H9 (cell line): ENCODE data around the gene SIGLEC7. TPM values are rescaled to one million over a fixed set of nuclear protein-coding genes. Genes with fewer than 3 reads are reported as not detected.

Experiments
- DNase-seq: peaks from one replicate; pipeline ENCODE4 v3.0.0-alpha.2; 2017
- H2AFZ ChIP-seq: one replicate; pipeline ENCODE4 v1.6.1; 2013; ENCODE audit warnings: mild to moderate bottlenecking, low read length, control low read depth, moderate library complexity
- H2AK5ac ChIP-seq: 2 replicates; pipeline ENCODE4 v1.6.1; 2013; ENCODE audit warnings: low read length, control low read depth, mixed read lengths; ENCODE audit not compliant: insufficient read length
- H2BK120ac ChIP-seq: one replicate; pipeline ENCODE4 v1.6.1; 2013; ENCODE audit warnings: low read depth, mild to moderate bottlenecking, low read length, control low read depth, inconsistent platforms; ENCODE audit not compliant: poor library complexity, severe bottlenecking
- H2BK12ac ChIP-seq: 2 replicates; pipeline ENCODE4 v1.6.1; 2013; ENCODE audit warnings: low read length, control low read depth, mixed read lengths, low read depth; ENCODE audit not compliant: insufficient read length
- H2BK15ac ChIP-seq: 2 replicates; pipeline ENCODE4 v1.6.1; 2013; ENCODE audit warnings: low read depth, low read length, control low read depth
- H2BK20ac ChIP-seq: one replicate; pipeline ENCODE4 v1.6.1; 2013; ENCODE audit warnings: low read depth, mild to moderate bottlenecking, low read length, control low read depth, inconsistent platforms; ENCODE audit not compliant: poor library complexity, severe bottlenecking
- H2BK5ac ChIP-seq: 2 replicates; pipeline ENCODE4 v1.6.1; 2013; ENCODE audit warnings: low read length, control low read depth, mixed read lengths; ENCODE audit not compliant: insufficient read length
- H3K14ac ChIP-seq: 2 replicates; pipeline ENCODE4 v1.6.1; 2013; ENCODE audit warnings: low read length, control low read depth; ENCODE audit not compliant: insufficient read depth
- H3K18ac ChIP-seq: 2 replicates; pipeline ENCODE4 v1.6.1; 2013; ENCODE audit warnings: low read depth, mild to moderate bottlenecking, mixed read lengths, low read length, control low read depth; ENCODE audit not compliant: insufficient read length
- H3K23ac ChIP-seq: 2 replicates; pipeline ENCODE4 v1.6.1; 2013; ENCODE audit warnings: low read length, control low read depth, mixed read lengths, low read depth; ENCODE audit not compliant: insufficient read length
- H3K23me2 ChIP-seq: 2 replicates; pipeline ENCODE4 v1.6.1; 2013; ENCODE audit warnings: low read depth, mild to moderate bottlenecking, mixed read lengths, low read length, control low read depth; ENCODE audit not compliant: insufficient read length, poor library complexity, severe bottlenecking
- H3K27ac ChIP-seq: 2 replicates; pipeline ENCODE4 v1.5.1; 2013; ENCODE audit warnings: low read length, control low read depth, mixed read lengths, low read depth; ENCODE audit not compliant: insufficient read length
- H3K27me3 ChIP-seq: 2 replicates; pipeline ENCODE4 v1.6.1; 2013; ENCODE audit warnings: low read length, control low read depth, inconsistent platforms; ENCODE audit not compliant: insufficient read depth
- H3K4ac ChIP-seq: 2 replicates; pipeline ENCODE4 v1.6.1; 2013; ENCODE audit warnings: low read depth, mild to moderate bottlenecking, control low read depth, inconsistent platforms, low read length, moderate library complexity
- H3K4me1 ChIP-seq: 2 replicates; pipeline ENCODE4 v1.6.1; 2013; ENCODE audit warnings: low read length, control low read depth, inconsistent platforms; ENCODE audit not compliant: insufficient read depth
- H3K4me2 ChIP-seq: 2 replicates; pipeline ENCODE4 v1.6.1; 2013; ENCODE audit warnings: low read length, control low read depth, mixed read lengths; ENCODE audit not compliant: insufficient read length, insufficient read depth
- H3K56ac ChIP-seq: 2 replicates; pipeline ENCODE4 v1.6.1; 2013; ENCODE audit warnings: low read depth, mild to moderate bottlenecking, mixed read lengths, low read length, control low read depth; ENCODE audit not compliant: insufficient read length
- H3K79me1 ChIP-seq: 2 replicates; pipeline ENCODE4 v1.6.1; 2013; ENCODE audit warnings: low read depth, mild to moderate bottlenecking, moderate library complexity, low read length, control low read depth, inconsistent platforms; ENCODE audit not compliant: insufficient read depth, poor library complexity, severe bottlenecking
- H3K79me2 ChIP-seq: 2 replicates; pipeline ENCODE4 v1.6.1; 2013; ENCODE audit warnings: low read length, control low read depth, inconsistent platforms; ENCODE audit not compliant: insufficient read depth
- H3K9ac ChIP-seq: 2 replicates; pipeline ENCODE4 v1.6.1; 2013; ENCODE audit warnings: low read length, control low read depth, mixed read lengths; ENCODE audit not compliant: insufficient read length; ENCODE audit errors: extremely low read depth
- H3K9me3 ChIP-seq: one replicate; pipeline ENCODE4 v1.6.1; 2013; ENCODE audit warnings: low read depth, low read length, inconsistent platforms; ENCODE audit not compliant: control insufficient read depth
- H3T11ph ChIP-seq: one replicate; pipeline ENCODE4 v1.6.1; 2013; ENCODE audit warnings: mild to moderate bottlenecking, low read length, control low read depth, inconsistent platforms
- H4K20me1 ChIP-seq: one replicate; pipeline ENCODE4 v1.6.1; 2013; ENCODE audit not compliant: control insufficient read depth, insufficient read length, insufficient read depth
- H4K5ac ChIP-seq: 2 replicates; pipeline ENCODE4 v1.6.1; 2013; ENCODE audit warnings: low read depth, mild to moderate bottlenecking, mixed read lengths, low read length, control low read depth; ENCODE audit not compliant: insufficient read length
- H4K8ac ChIP-seq: replicated peaks from 2 replicates; pipeline ENCODE4 v1.6.1; 2013; ENCODE audit warnings: low read length, control low read depth, mixed read lengths, low read depth; ENCODE audit not compliant: insufficient read length
- H4K91ac ChIP-seq: 2 replicates; pipeline ENCODE4 v1.6.1; 2013; ENCODE audit warnings: low read depth, mild to moderate bottlenecking, moderate library complexity, mixed read lengths, low read length, control low read depth; ENCODE audit not compliant: insufficient read length
- H3K27ac Mint-ChIP-seq, 3 experiments: 2 replicates in 2 of 3; 3 replicates in 1 of 3; pipeline ENCODE4 v1.8.0; 2020 to 2021; ENCODE audit warnings: mixed read lengths in 3 of 3, mild to moderate bottlenecking in 1 of 3, moderate library complexity in 1 of 3
- H3K27me3 Mint-ChIP-seq: 2 replicates; pipeline ENCODE4 v1.8.0; 2021; ENCODE audit warnings: low read depth, mild to moderate bottlenecking, moderate library complexity, mixed read lengths
- H3K36me3 Mint-ChIP-seq, 3 experiments: 2 replicates in 2 of 3; 3 replicates in 1 of 3; pipeline ENCODE4 v1.8.0; 2020 to 2021; ENCODE audit warnings: low read depth in 3 of 3, mixed read lengths in 3 of 3; ENCODE audit not compliant: insufficient read depth in 1 of 3
- H3K4me1 Mint-ChIP-seq, 2 experiments: 2 replicates each; pipeline ENCODE4 v1.8.0; 2020; ENCODE audit warnings: mixed read lengths in 2 of 2
- H3K4me3 Mint-ChIP-seq, 2 experiments: 2 replicates in 1 of 2; 3 replicates in 1 of 2; pipeline ENCODE4 v1.8.0; 2020 to 2021; ENCODE audit warnings: mild to moderate bottlenecking in 2 of 2, mixed read lengths in 2 of 2, moderate library complexity in 1 of 2
- H3K9me3 Mint-ChIP-seq, 2 experiments: 2 replicates in 1 of 2; 3 replicates in 1 of 2; pipeline ENCODE4 v1.8.0; 2020; ENCODE audit warnings: mild to moderate bottlenecking in 2 of 2, mixed read lengths in 2 of 2, moderate library complexity in 1 of 2
- WGBS: extraction: QIAGEN DNeasy Blood & Tissue Kit; methylation state at CpG from one replicate; pipeline ENCODE4 v1.1.7; 2013; ENCODE audit warnings: missing lambda C conversion rate, low lambda C conversion rate, mixed read lengths; ENCODE audit not compliant: insufficient read length; ENCODE audit errors: extremely low coverage; 5-methylcytosine and 5-hydroxymethylcytosine counted together
- total RNA-seq: library from RNA; stranded (reverse); gene quantifications from 2 replicates; pipeline ENCODE4 v1.2.1, GENCODE V29; 2021
- TF ChIP-seq, protein P1 (sequence below): fragments of 200-600 bp; sonication (generic); conservative IDR thresholded peaks from 3 replicates; pipeline ENCODE4 v1.8.0; 2021; ENCODE audit warnings: antibody characterized with exemption, mild to moderate bottlenecking

Gene SIGLEC7
- total RNA-seq, 1 experiment from 2014 or later = not detected

DNA sequence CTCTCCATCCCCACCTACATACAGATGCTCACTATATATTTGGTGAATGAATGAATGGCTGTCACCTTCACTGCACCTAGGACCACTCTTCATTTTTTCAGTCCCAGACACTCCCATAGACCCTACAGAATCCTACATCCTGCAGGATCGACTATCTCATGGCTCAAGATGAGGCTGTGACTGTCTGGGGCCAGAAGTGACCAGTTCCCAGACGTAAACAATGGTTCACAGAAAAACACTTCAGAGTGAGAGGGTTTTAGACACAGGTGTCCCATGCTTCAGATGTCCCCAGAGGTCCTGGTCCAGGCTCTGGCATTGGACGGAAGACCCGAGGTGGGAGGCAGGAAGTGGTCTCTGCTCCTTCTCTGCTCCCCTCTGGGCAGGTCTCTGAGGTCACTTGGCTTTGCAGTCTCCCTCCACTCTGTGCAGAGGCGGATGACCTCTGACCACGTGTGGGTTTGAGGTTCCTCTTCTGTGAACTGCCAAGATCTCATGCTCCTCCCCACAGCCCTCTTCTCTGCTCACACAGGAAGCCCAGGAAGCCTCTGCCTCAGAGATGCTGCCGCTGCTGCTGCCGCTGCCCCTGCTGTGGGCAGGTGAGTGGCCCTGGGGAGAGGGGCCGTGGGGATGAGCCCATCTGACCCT lies 24.9 kb downstream of the SIGLEC7 start:
- TF ChIP-seq, protein P1, sequence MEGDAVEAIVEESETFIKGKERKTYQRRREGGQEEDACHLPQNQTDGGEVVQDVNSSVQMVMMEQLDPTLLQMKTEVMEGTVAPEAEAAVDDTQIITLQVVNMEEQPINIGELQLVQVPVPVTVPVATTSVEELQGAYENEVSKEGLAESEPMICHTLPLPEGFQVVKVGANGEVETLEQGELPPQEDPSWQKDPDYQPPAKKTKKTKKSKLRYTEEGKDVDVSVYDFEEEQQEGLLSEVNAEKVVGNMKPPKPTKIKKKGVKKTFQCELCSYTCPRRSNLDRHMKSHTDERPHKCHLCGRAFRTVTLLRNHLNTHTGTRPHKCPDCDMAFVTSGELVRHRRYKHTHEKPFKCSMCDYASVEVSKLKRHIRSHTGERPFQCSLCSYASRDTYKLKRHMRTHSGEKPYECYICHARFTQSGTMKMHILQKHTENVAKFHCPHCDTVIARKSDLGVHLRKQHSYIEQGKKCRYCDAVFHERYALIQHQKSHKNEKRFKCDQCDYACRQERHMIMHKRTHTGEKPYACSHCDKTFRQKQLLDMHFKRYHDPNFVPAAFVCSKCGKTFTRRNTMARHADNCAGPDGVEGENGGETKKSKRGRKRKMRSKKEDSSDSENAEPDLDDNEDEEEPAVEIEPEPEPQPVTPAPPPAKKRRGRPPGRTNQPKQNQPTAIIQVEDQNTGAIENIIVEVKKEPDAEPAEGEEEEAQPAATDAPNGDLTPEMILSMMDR = no peak
- WGBS = no CpG with 5 or more reads among the region's 9 CpGs
- no peaks in the 10 kb centered on the region for H3K79me2 ChIP-seq
- H3K27ac ChIP-seq = no peak overlapping the region
- no peak overlapping the region for H3K18ac ChIP-seq
- H3K14ac ChIP-seq = no peak overlapping the region; the same call in 1 of the 2 replicates
- Mint-ChIP-seq H3K27ac (no peak overlapping the region), H3K4me1 (no peaks in the 10 kb centered on the region; a peak in 1 of 4 replicates), H3K36me3 (no peaks in the 10 kb centered on the region), H3K27me3 (peaks cover 44% of the 10 kb centered on the region), H3K9me3 (peaks cover 7 to 20% of the 10 kb centered on the region in 2 experiments), H3K4me3 (no peak overlapping the region)
- H2BK12ac ChIP-seq = no peak overlapping the region
- DNase-seq = no peak
- no peaks in the 10 kb centered on the region for H3K27me3 ChIP-seq
- H3K4ac ChIP-seq = no peak overlapping the region
- no peak overlapping the region for H2BK5ac ChIP-seq
- no peak overlapping the region for H3K4me2 ChIP-seq
- no peak overlapping the region for H3T11ph ChIP-seq
- no peak overlapping the region for H4K8ac ChIP-seq
- no peaks in the 10 kb centered on the region for H3K9me3 ChIP-seq
- no peak overlapping the region for H2BK20ac ChIP-seq
- no peak overlapping the region for H4K91ac ChIP-seq
- H2BK120ac ChIP-seq = no peak overlapping the region
- no peaks in the 10 kb centered on the region for H4K20me1 ChIP-seq
- no peak overlapping the region for H3K9ac ChIP-seq
- H4K5ac ChIP-seq = no peak overlapping the region
- no peak overlapping the region for H3K23ac ChIP-seq
- no peak overlapping the region for H2BK15ac ChIP-seq
- H3K23me2 ChIP-seq = no peaks in the 10 kb centered on the region
- H2AK5ac ChIP-seq = no peak overlapping the region
- no peak overlapping the region for H2AFZ ChIP-seq
- H3K4me1 ChIP-seq = no peaks in the 10 kb centered on the region; the same call in 1 of the 2 replicates
- H3K56ac ChIP-seq = no peak overlapping the region
- H3K79me1 ChIP-seq = no peaks in the 10 kb centered on the region
